GM20000 (cell line): Measurements from ENCODE around the gene GMCL1.
A peak's percentile ranks its signal among the peaks of the same experiment; 100 is the strongest.

ENCODE experiments used
- DNase-seq: peaks from one replicate; pipeline ENCODE4 v3.0.0; 2012; ENCODE audit warnings: low spot score
- CTCF ChIP-seq: IDR thresholded peaks from 2 replicates; pipeline ENCODE4 v1.5.1; 2012; ENCODE audit warnings: mild to moderate bottlenecking, control low read depth; ENCODE audit errors: extremely low read depth, missing control alignments

The GMCL1 gene, protein sequence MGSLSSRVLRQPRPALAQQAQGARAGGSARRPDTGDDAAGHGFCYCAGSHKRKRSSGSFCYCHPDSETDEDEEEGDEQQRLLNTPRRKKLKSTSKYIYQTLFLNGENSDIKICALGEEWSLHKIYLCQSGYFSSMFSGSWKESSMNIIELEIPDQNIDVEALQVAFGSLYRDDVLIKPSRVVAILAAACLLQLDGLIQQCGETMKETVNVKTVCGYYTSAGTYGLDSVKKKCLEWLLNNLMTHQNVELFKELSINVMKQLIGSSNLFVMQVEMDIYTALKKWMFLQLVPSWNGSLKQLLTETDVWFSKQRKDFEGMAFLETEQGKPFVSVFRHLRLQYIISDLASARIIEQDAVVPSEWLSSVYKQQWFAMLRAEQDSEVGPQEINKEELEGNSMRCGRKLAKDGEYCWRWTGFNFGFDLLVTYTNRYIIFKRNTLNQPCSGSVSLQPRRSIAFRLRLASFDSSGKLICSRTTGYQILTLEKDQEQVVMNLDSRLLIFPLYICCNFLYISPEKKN

DNA sequence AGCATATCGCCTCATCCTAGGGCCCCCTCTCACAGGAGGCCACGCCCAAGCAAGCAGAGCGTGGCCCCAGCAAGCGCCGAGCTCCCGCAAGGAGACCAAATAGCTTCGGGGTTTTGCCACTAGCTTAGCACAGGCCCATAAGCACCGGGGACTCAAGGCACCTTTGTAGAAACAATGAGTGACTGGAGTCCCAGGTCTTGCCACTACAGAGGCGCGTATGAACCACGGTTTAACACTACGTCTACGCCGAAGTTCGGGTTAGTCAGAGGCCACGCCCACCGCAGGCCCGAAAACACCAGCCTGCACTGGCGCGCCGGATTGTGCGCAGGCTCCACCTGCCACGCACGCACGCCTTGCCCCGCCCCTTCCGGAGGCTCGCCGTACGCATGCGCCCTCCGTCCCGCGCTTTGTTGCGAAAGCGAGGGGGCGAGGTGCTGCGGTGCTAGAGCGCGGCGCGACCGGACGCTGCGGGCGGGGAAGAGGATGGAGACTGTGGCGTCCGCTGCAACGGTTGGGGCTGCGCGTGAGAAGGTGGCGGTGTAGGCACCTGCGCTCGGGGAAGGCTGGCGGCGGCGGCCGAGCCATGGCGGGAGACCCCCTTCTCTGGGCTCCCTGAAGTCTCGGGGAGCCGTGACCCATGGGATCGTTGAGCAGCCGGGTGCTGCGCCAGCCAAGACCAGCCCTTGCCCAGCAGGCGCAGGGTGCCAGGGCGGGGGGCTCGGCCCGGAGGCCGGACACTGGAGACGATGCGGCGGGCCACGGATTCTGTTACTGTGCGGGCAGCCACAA, at the start of gene GMCL1:
Gene GMCL1 (plus strand): TSS at position 405 of the 789 bp plus-strand sequence. CDS start 233 bp downstream, at position 638.
- no peak for TF ChIP-seq CTCF
- DNase-seq, result peak; percentile 95

GRCh38 chr2:69780921-69781320, 48.5 kb upstream of the GMCL1 start:
- DNase-seq, result no peak
- no peak for TF ChIP-seq CTCF

GRCh38 chr2:69781321-69782248, 47.9 kb upstream of the GMCL1 start:
- no peak for TF ChIP-seq CTCF
- DNase-seq, result no peak

DNA sequence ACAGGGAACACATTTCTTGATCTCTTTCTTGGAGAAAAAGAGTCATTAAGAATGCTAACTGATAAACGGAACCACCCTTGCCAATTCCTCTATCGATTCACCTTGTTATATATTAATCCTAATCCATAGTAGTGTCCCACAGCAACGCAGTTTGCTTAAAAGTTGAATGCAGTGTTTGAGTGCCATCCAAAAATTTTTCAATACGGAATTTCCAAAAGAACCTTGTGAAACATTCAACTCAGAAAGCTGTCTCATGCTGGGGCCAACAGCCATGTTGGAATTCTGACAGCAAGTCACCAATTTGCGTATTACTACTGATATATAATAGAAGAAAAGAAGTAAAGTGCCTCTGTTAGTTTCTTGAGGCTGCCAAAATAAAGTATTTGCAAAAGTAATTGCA, 45.2 kb upstream of the GMCL1 start:
- DNase-seq, result no peak
- TF ChIP-seq CTCF, result no peak

DNA sequence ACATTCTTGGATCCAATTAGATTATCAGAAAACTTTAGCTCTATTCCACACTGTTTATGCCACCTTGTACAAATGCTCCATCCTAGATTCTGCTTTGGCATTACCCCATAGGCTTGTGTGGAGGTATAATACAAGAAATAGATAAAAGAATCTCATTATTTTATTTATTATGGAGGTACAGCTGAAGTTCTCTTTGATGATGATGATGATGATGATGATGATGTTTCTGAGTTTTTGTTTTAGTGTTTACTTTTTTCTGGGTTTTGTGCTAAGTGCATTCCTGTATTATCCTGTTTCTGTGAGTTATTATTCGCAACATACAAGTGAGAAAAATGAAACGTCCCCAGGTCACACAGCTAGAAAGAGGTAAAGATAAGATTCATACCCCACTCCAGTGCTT, 44.1 kb upstream of the GMCL1 start:
- DNase-seq, result no peak
- no peak for TF ChIP-seq CTCF

DNA sequence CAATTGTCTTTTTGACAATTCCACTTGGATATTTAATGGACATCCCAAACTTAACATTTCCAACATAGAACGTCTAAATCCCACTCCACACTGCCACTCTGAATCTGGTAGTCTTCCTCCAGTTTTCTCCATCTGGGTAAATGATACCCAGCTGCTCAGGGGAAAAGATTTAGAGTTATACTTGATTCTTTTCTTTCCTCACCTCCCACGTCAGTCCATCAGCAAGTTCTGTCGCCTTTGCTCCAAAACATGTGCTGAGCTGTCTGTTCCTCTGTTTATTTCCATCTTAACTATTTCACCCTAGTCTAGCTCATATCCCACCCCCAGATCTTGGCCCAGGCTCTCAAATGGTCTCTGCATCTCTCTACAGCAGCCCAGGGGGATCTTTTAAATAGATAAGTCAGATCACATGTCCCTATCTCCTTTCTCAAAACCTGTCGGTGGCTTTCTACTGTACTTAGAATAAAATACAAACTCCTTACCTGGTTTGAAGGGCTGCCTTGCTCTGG, 43.4 kb upstream of the GMCL1 start:
- no peak for DNase-seq
- no peak for TF ChIP-seq CTCF
